Vagina (tissue), 2 donors: Measurements from ENCODE around the gene CNN3. TPM values are rescaled to one million over a fixed set of nuclear protein-coding genes. Genes with fewer than 3 reads are reported as not detected.

Experiments used
- DNase-seq, 2 donors: peaks; one replicate each; pipeline ENCODE4 v3.0.0-alpha.2; 2017; ENCODE audit errors: extremely low spot score in 2 of 2
- H3K27ac ChIP-seq: fragments of 200-600 bp; sonication (generic); one replicate; pipeline ENCODE4 v1.5.1; 2019
- H3K27me3 ChIP-seq: fragments of 200-600 bp; sonication (generic); one replicate; pipeline ENCODE4 v1.5.1; 2019
- H3K36me3 ChIP-seq, 2 donors: fragments of 200-600 bp; sonication (generic); one replicate each; pipeline ENCODE4 v1.5.1; 2017 to 2019
- H3K4me1 ChIP-seq: fragments of 200-600 bp; sonication (generic); one replicate; pipeline ENCODE4 v1.5.1; 2019
- H3K4me3 ChIP-seq, 2 donors: fragments of 200-600 bp; sonication (generic); 1 replicate in 1 of 2; 2 replicates in 1 of 2; pipeline ENCODE4 v1.5.1; 2016 to 2019
- H3K9me3 ChIP-seq: fragments of 200-600 bp; sonication (generic); one replicate; pipeline ENCODE4 v1.5.1; 2019
- POLR2A ChIP-seq, 2 donors: fragments of 450-650 bp; IDR thresholded peaks; one replicate each; pipeline ENCODE4 v1.6.1; 2017; ENCODE audit warnings: antibody characterized with exemption in 2 of 2, mild to moderate bottlenecking in 2 of 2, moderate library complexity in 2 of 2
- POLR2AphosphoS5 ChIP-seq, 2 donors: sonication (generic); formaldehyde crosslinking; IDR thresholded peaks; one replicate each; pipeline ENCODE4 v1.9.0; 2017; ENCODE audit warnings: antibody characterized with exemption in 2 of 2, mild to moderate bottlenecking in 2 of 2, low read depth in 1 of 2; ENCODE audit not compliant: insufficient read depth in 1 of 2
- intact Hi-C: fragments of 100-400 bp; cut with DNase I; formaldehyde crosslinking; loops from one replicate; pipeline ENCODE4 v1.15.1; 2023
- total RNA-seq: library from RNA; depleted of rRNA; stranded (reverse); fragments of >200 nt; gene quantifications from one replicate; pipeline ENCODE4 v1.2.3, GENCODE V29; 2016
- TF ChIP-seq, protein P1 (sequence below), 3 experiments: fragments of 450-650 bp in 2 of 3; fragments of 200-600 bp in 1 of 3; sonication (generic) in 1 of 3; IDR thresholded peaks; one replicate each; pipeline ENCODE4 v1.5.1; 2017 to 2019; ENCODE audit warnings: antibody characterized with exemption in 3 of 3, mild to moderate bottlenecking in 2 of 3, moderate library complexity in 2 of 3

CNN3 gene
- total RNA-seq, 1 donor from 2014 or later: 250 TPM

DNA sequence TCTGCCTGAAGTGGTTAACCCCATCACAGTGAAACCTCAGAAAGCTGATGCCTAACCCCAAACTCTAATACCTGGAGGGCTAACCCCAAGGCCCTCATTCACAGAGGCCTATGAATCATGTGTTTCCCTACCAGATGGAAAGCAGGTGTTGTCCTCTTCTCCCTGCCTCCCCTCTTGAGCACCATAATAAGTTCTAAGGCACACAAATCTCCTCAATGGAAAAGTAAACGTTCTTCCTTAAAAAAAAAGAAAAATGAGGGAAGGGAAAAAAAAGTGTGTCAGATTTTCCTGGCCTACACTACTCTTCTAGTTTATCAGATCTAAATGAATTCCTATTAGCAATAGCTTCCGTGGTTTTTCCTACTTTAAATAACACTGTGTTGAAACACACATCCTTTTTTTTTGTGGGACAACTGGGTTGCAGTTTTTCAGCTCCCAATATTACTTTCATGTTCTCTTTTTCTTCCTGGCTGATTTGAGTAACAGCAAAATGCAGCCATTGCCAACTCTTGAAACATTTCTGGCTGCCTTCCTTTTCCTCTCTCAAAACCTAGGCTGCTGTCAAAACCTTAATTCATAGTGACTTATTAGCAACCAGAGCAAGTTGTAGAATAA, 63.5 kb downstream of the CNN3 start:
- Histone ChIP-seq H3K4me3 (no peak overlapping the region), H3K27ac (peak overlapping the region; percentile 97), H3K36me3 (no peaks in the 10 kb centered on the region), H3K27me3 (no peaks in the 10 kb centered on the region), H3K4me1 (peaks cover 69% of the 10 kb centered on the region), H3K9me3 (no peaks in the 10 kb centered on the region)
- intact Hi-C loops: loop anchor here (2.0 kb wide), 1 partner anchor 63 kb away; the partner anchor contains the start of gene CNN3
- no peak for DNase-seq
- TF ChIP-seq POLR2AphosphoS5 (IDR thresholded peaks at IDR 0.05; ENCODE audit: insufficient read depth in 1 of 2, low read depth in 1 of 2): peak; percentile 51 to 71
- no peak for TF ChIP-seq POLR2A (IDR thresholded peaks at IDR 0.05)

DNA sequence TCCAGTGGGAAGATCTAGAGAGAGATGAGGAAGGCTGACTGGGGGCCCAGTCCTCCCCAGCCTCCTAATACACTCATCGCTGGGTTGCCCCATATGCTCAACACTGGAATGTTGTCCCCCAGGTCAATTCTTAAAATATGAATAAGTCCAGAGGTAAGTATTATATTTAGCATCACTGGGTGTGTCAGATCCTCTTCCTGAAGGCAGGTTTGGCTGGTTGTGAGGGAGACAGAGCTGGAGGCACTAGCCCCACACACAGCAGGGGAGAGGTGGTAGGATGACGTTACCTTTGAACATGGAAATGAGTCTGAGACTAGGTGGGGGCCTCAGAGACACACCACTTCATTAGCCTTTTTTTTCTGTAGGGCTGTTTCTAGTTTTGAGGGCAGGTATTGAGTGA, 64.2 kb downstream of the CNN3 start:
- intact Hi-C loops: loop anchor here (2.0 kb wide), 1 partner anchor 64 kb away; the partner anchor contains the start of gene CNN3
- no peaks in the 10 kb centered on the region for H3K36me3 ChIP-seq
- no peaks in the 10 kb centered on the region for H3K27me3 ChIP-seq
- no peak for DNase-seq
- TF ChIP-seq POLR2AphosphoS5 (IDR thresholded peaks at IDR 0.05; ENCODE audit: insufficient read depth in 1 of 2, low read depth in 1 of 2) (no peak), POLR2A (IDR thresholded peaks at IDR 0.05) (no peak)
- TF ChIP-seq, protein P1, sequence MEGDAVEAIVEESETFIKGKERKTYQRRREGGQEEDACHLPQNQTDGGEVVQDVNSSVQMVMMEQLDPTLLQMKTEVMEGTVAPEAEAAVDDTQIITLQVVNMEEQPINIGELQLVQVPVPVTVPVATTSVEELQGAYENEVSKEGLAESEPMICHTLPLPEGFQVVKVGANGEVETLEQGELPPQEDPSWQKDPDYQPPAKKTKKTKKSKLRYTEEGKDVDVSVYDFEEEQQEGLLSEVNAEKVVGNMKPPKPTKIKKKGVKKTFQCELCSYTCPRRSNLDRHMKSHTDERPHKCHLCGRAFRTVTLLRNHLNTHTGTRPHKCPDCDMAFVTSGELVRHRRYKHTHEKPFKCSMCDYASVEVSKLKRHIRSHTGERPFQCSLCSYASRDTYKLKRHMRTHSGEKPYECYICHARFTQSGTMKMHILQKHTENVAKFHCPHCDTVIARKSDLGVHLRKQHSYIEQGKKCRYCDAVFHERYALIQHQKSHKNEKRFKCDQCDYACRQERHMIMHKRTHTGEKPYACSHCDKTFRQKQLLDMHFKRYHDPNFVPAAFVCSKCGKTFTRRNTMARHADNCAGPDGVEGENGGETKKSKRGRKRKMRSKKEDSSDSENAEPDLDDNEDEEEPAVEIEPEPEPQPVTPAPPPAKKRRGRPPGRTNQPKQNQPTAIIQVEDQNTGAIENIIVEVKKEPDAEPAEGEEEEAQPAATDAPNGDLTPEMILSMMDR (IDR thresholded peaks at IDR 0.05): no peak
- no peak overlapping the region for H3K4me3 ChIP-seq
- no peaks in the 10 kb centered on the region for H3K9me3 ChIP-seq
- H3K27ac ChIP-seq: peak overlapping the region; percentile 97
- peaks cover 69% of the 10 kb centered on the region for H3K4me1 ChIP-seq

DNA sequence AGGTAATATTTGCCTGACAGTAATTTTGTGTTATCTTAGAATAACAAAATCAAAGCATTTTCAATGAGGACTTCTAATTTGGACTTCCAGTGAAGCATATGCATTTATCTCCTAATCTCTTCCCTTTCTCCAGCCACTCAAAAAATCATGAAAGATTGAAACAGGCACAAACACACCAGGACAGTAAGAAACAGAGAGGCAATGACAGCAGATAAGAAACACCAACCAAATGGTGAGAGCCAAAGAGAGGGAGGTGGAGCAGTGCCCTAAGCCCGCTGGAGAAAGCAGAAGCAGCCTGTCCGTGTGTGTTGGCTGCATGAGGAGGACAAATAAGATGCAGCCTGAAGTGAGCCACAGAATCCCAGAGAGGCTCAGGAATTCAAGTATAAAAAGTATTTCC, 67.7 kb downstream of the CNN3 start:
- no peaks in the 10 kb centered on the region for H3K9me3 ChIP-seq
- peaks cover 52% of the 10 kb centered on the region for H3K4me1 ChIP-seq
- no peaks in the 10 kb centered on the region for H3K36me3 ChIP-seq
- TF ChIP-seq, protein P1 (IDR thresholded peaks at IDR 0.05): no peak
- TF ChIP-seq POLR2AphosphoS5 (IDR thresholded peaks at IDR 0.05; ENCODE audit: insufficient read depth in 1 of 2, low read depth in 1 of 2) (no peak), POLR2A (IDR thresholded peaks at IDR 0.05) (no peak)
- intact Hi-C loops: no loop called here
- H3K27ac ChIP-seq: no peak overlapping the region
- no peaks in the 10 kb centered on the region for H3K27me3 ChIP-seq
- H3K4me3 ChIP-seq: no peak overlapping the region
- no peak for DNase-seq

DNA sequence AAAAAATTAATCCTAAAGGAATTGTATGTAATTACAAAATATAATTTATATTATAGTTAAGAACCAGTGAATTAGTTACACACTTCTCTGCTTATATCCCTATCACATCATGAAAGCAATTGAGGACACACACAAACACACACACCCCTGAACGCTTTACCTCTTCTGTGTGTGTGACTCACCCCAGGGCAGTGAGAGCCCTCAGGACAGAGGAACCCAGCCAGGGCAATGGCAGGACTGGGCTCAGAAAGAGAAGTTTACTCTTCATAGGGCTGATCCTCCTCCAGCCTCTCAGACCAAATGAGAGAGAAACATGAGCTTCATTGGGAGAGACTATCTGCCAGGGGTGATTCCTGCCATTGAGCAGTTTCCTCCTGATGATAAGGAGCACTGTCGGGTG, 68.6 kb downstream of the CNN3 start:
- no peak overlapping the region for H3K27ac ChIP-seq
- peaks cover 43% of the 10 kb centered on the region for H3K4me1 ChIP-seq
- no peak overlapping the region for H3K4me3 ChIP-seq
- no peak for DNase-seq
- TF ChIP-seq POLR2AphosphoS5 (IDR thresholded peaks at IDR 0.05; ENCODE audit: insufficient read depth in 1 of 2, low read depth in 1 of 2) (no peak), POLR2A (IDR thresholded peaks at IDR 0.05) (no peak)
- TF ChIP-seq, protein P1 (IDR thresholded peaks at IDR 0.05): no peak
- H3K36me3 ChIP-seq: no peaks in the 10 kb centered on the region
- intact Hi-C loops: no loop called here
- no peaks in the 10 kb centered on the region for H3K9me3 ChIP-seq
- H3K27me3 ChIP-seq: no peaks in the 10 kb centered on the region

- no peak for TF ChIP-seq POLR2A (IDR thresholded peaks at IDR 0.05)
- TF ChIP-seq, protein P1 (IDR thresholded peaks at IDR 0.05): no peak
- TF ChIP-seq POLR2AphosphoS5 (IDR thresholded peaks at IDR 0.05; ENCODE audit: insufficient read depth in 1 of 2, low read depth in 1 of 2): no peak
- Histone ChIP-seq H3K27me3 (no peaks in the 10 kb centered on the region), H3K4me1 (peaks cover 30% of the 10 kb centered on the region), H3K36me3 (no peaks in the 10 kb centered on the region), H3K4me3 (no peak overlapping the region), H3K9me3 (no peaks in the 10 kb centered on the region), H3K27ac (no peak overlapping the region)
- DNase-seq: no peak
- intact Hi-C loops: no loop called here
These were observed 70.0 kb downstream of the CNN3 start for GRCh38 chr1:94856868-94857267.
